Measurements from ENCODE around the gene CFAP45. TPM values are rescaled to one million over a fixed set of nuclear protein-coding genes. Genes with fewer than 3 reads are reported as not detected.
A peak's percentile ranks its signal among the peaks of the same experiment; 100 is the strongest.

The CFAP45 gene
- total and polyA plus RNA-seq, 9 of the 15 experiments (the other 6 are each of a cell fraction or from before 2014, with no cell fraction given), result 0.65 to 2.4 (median 1.5) TPM

- TF ChIP-seq TAF9B (IDR thresholded peaks at IDR 0.05; ENCODE audit: partially characterized antibody), result peak; percentile 49
- no peak for TF ChIP-seq CEBPG (CRISPR knock-in tag; IDR thresholded peaks at IDR 0.05)
- TF ChIP-seq CEBPG (tag; conservative IDR thresholded peaks at IDR 0.05 in 1 of 2, IDR thresholded peaks at IDR 0.05 in 1 of 2), result peak; percentile 85 to 93
- peak; percentile 37; the same call in 1 of the 2 replicates for TF ChIP-seq EP300 (IDR thresholded peaks at IDR 0.05; ENCODE audit: low read length)
- no peak for TF ChIP-seq SIN3A (IDR thresholded peaks at IDR 0.05; ENCODE audit: borderline replicate concordance in 2 of 2, control insufficient read depth in 1 of 2, low read depth in 2 of 2, low read length in 2 of 2)
These were observed 20.0 kb downstream of the CFAP45 start (continued) for GRCh38 chr1:159879977-159880376.

GRCh38 chr1:159879136-159879535, 20.8 kb downstream of the CFAP45 start:
- BruUV-seq (replicated peaks), result no TSS peak
- Histone ChIP-seq H2AFZ (ENCODE audit: low read depth, low read length) (no peak overlapping the region), H3K9ac (ENCODE audit: insufficient read depth in 1 of 2, low read depth in 2 of 2, low read length in 2 of 2) (no peak overlapping the region), H3K36me3 (ENCODE audit: control insufficient read depth, insufficient read depth, low read length) (no peaks in the 10 kb centered on the region), H3K4me1 (replicated peaks in 1 of 2; ENCODE audit: control insufficient read depth in 2 of 2, insufficient read depth in 2 of 2, low read length in 2 of 2) (peaks cover 4 to 43% of the 10 kb centered on the region in 2 experiments; a peak in 4 of 5 replicates), H3K27ac (ENCODE audit: extremely low read depth, low read depth, low read length) (no peak overlapping the region), H3K9me3 (replicated peaks; ENCODE audit: control insufficient read depth, insufficient read depth, low read depth, low read length) (no peaks in the 10 kb centered on the region; the same call in 1 of the 2 replicates), H3K4me3 (no peak overlapping the region), H3K4me2 (ENCODE audit: insufficient read depth, low read length) (no peak overlapping the region), H3K9me1 (ENCODE audit: control insufficient read depth, insufficient read depth, low read length) (peaks cover 3% of the 10 kb centered on the region), H3K79me2 (ENCODE audit: control insufficient read depth, insufficient read depth, low read length) (no peaks in the 10 kb centered on the region), H3K27me3 (ENCODE audit: control insufficient read depth in 2 of 2, insufficient read depth in 2 of 2, low read length in 2 of 2) (no peaks in the 10 kb centered on the region; a peak in 1 of 5 replicates), H4K20me1 (replicated peaks; ENCODE audit: control insufficient read depth, insufficient read depth, low read length) (no peaks in the 10 kb centered on the region)
- ChIA-PET CTCF (ENCODE audit: low intra/inter-chr PET ratio) (no interaction called here), POLR2A (interaction anchor here (0.7 to 3.1 kb wide), 6 partner anchors 10 to 63 kb away, joined by 3 to 21 read pairs (median 3); partner anchors contain the start of gene TAGLN2)
- no peak for DNase-seq (ENCODE audit: extremely low read depth in 1 of 4, low spot score in 3 of 4)
- no peak for FAIRE-seq
- ATAC-seq, result no peak
- WGBS (ENCODE audit: insufficient coverage, low coverage, missing lambda C conversion rate), result 26% methylated on average over 3 of the region's 3 CpGs
- no peak for TF ChIP-seq TCF3 (CRISPR knock-in tag; IDR thresholded peaks at IDR 0.05)
- no peak for TF ChIP-seq HDAC8 (tag; IDR thresholded peaks at IDR 0.05)
- TF ChIP-seq TFAP4 (CRISPR knock-in tag; IDR thresholded peaks at IDR 0.05; ENCODE audit: borderline replicate concordance), result no peak
- no peak for TF ChIP-seq GATAD2A (IDR thresholded peaks at IDR 0.05)
- TF ChIP-seq SIN3B (IDR thresholded peaks at IDR 0.05; ENCODE audit: low read depth), result no peak
- no peak for TF ChIP-seq TRIM28 (IDR thresholded peaks at IDR 0.05)
- TF ChIP-seq ZNF3 (CRISPR knock-in tag; IDR thresholded peaks at IDR 0.05), result no peak
- TF ChIP-seq ERF (CRISPR knock-in tag; IDR thresholded peaks at IDR 0.05), result no peak
- TF ChIP-seq CHD1 (IDR thresholded peaks at IDR 0.05; ENCODE audit: low read length), result no peak
- no peak for TF ChIP-seq RAD21 (CRISPR knock-in tag; conservative IDR thresholded peaks at IDR 0.05 in 1 of 2, IDR thresholded peaks at IDR 0.05 in 1 of 2)
- TF ChIP-seq ZC3H4 (CRISPR knock-in tag; IDR thresholded peaks at IDR 0.05; ENCODE audit: borderline replicate concordance), result no peak
- no peak for TF ChIP-seq NUFIP1 (IDR thresholded peaks at IDR 0.05; ENCODE audit: partially characterized antibody)
- no peak for TF ChIP-seq WHSC1 (IDR thresholded peaks at IDR 0.05; ENCODE audit: low read length)
- TF ChIP-seq, protein P1, sequence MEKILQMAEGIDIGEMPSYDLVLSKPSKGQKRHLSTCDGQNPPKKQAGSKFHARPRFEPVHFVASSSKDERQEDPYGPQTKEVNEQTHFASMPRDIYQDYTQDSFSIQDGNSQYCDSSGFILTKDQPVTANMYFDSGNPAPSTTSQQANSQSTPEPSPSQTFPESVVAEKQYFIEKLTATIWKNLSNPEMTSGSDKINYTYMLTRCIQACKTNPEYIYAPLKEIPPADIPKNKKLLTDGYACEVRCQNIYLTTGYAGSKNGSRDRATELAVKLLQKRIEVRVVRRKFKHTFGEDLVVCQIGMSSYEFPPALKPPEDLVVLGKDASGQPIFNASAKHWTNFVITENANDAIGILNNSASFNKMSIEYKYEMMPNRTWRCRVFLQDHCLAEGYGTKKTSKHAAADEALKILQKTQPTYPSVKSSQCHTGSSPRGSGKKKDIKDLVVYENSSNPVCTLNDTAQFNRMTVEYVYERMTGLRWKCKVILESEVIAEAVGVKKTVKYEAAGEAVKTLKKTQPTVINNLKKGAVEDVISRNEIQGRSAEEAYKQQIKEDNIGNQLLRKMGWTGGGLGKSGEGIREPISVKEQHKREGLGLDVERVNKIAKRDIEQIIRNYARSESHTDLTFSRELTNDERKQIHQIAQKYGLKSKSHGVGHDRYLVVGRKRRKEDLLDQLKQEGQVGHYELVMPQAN (IDR thresholded peaks at IDR 0.05; ENCODE audit: borderline replicate concordance), result no peak
- TF ChIP-seq KAT8 (IDR thresholded peaks at IDR 0.05; ENCODE audit: low read depth), result no peak
- in situ Hi-C loops (cut with MboI), result no loop called here
- intact Hi-C loops (cut with micrococcal nuclease), result no loop called here

Data from K562 (cell line).